ENCODE data around the gene IL9.

GRCh38 chr5:135916638-135917263, 21.1 kb upstream of the IL9 start:
- TF ChIP-seq NFRKB (IDR thresholded peaks at IDR 0.05) (no peak), SUZ12 (IDR thresholded peaks at IDR 0.05) (no peak), TARDBP (IDR thresholded peaks at IDR 0.05) (no peak), ELF4 (IDR thresholded peaks at IDR 0.05) (no peak), BHLHE40 (IDR thresholded peaks at IDR 0.05; ENCODE audit: borderline replicate concordance) (no peak), SP1 (IDR thresholded peaks at IDR 0.05) (no peak), FOXA1 (IDR thresholded peaks at IDR 0.05) (no peak), LEF1 (IDR thresholded peaks at IDR 0.05; ENCODE audit: borderline replicate concordance) (no peak), HDGF (IDR thresholded peaks at IDR 0.05; ENCODE audit: borderline replicate concordance) (no peak), CTBP1 (IDR thresholded peaks at IDR 0.05; ENCODE audit: borderline replicate concordance) (no peak), FOXM1 (IDR thresholded peaks at IDR 0.05; ENCODE audit: borderline replicate concordance) (no peak)
